Thoracic aorta (tissue), 2 donors: ENCODE results near the gene OR51V1. TPM values are rescaled to one million over a fixed set of nuclear protein-coding genes. Genes with fewer than 3 reads are reported as not detected.
"Not testable (repeated sequence)": the region's sequence is repeated elsewhere in the genome, so short reads cannot be mapped to it uniquely, and the experiment has no call there.

Experiments
- ATAC-seq: fragments of 150-250 bp; one replicate; pipeline ENCODE4 v1.8.0; 2017; ENCODE audit warnings: low read depth; ENCODE audit not compliant: insufficient number of reproducible peaks, low FRiP score
- DNase-seq: peaks from one replicate; pipeline ENCODE4 v3.0.0-alpha.2; 2020; ENCODE audit warnings: low spot score
- H3K27ac ChIP-seq, 2 donors: fragments of 200-600 bp; sonication (generic); 1 replicate in 1 of 2; 2 replicates in 1 of 2; pipeline ENCODE4 v1.5.1; 2016; ENCODE audit warnings: mild to moderate bottlenecking in 2 of 2, moderate library complexity in 2 of 2
- H3K27me3 ChIP-seq: fragments of 200-600 bp; sonication (generic); replicated peaks from 2 replicates; pipeline ENCODE4 v1.6.0; 2016; ENCODE audit warnings: mild to moderate bottlenecking; ENCODE audit not compliant: insufficient read depth
- H3K36me3 ChIP-seq: fragments of 200-600 bp; sonication (generic); one replicate; pipeline ENCODE4 v1.5.1; 2016
- H3K4me1 ChIP-seq, 2 donors: fragments of 200-600 bp; sonication (generic); 1 replicate in 1 of 2; 2 replicates in 1 of 2; pipeline versions ENCODE4 v1.5.1 to v1.6.0; 2016; ENCODE audit warnings: low read depth in 2 of 2, mild to moderate bottlenecking in 1 of 2; ENCODE audit not compliant: control insufficient read depth in 1 of 2
- H3K4me3 ChIP-seq: fragments of 200-600 bp; sonication (generic); 2 replicates; pipeline ENCODE4 v1.5.1; 2016; ENCODE audit warnings: mild to moderate bottlenecking
- H3K9me3 ChIP-seq: fragments of 200-600 bp; sonication (generic); 2 replicates; pipeline ENCODE4 v1.5.1; 2016
- total RNA-seq, 2 donors: library from RNA; depleted of rRNA; stranded (reverse); fragments of >200 nt; gene quantifications; one replicate each; pipeline versions ENCODE4 v1.1.0 to v1.2.3, GENCODE V29; 2016
- TF ChIP-seq, protein P1 (sequence below): fragments of 200-600 bp; sonication (generic); IDR thresholded peaks from one replicate; pipeline ENCODE4 v1.5.1; 2019; ENCODE audit warnings: antibody characterized with exemption

The OR51V1 gene
- total RNA-seq, 2 donors from 2014 or later = not detected

- ATAC-seq (no peak), DNase-seq (no peak)
- Histone ChIP-seq H3K4me3 (no peak overlapping the region), H3K27me3 (no peaks in the 10 kb centered on the region), H3K36me3 (no peaks in the 10 kb centered on the region), H3K27ac (no peak overlapping the region), H3K9me3 (no peaks in the 10 kb centered on the region), H3K4me1 (no peaks in the 10 kb centered on the region)
- TF ChIP-seq, protein P1, sequence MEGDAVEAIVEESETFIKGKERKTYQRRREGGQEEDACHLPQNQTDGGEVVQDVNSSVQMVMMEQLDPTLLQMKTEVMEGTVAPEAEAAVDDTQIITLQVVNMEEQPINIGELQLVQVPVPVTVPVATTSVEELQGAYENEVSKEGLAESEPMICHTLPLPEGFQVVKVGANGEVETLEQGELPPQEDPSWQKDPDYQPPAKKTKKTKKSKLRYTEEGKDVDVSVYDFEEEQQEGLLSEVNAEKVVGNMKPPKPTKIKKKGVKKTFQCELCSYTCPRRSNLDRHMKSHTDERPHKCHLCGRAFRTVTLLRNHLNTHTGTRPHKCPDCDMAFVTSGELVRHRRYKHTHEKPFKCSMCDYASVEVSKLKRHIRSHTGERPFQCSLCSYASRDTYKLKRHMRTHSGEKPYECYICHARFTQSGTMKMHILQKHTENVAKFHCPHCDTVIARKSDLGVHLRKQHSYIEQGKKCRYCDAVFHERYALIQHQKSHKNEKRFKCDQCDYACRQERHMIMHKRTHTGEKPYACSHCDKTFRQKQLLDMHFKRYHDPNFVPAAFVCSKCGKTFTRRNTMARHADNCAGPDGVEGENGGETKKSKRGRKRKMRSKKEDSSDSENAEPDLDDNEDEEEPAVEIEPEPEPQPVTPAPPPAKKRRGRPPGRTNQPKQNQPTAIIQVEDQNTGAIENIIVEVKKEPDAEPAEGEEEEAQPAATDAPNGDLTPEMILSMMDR = no peak
These were observed 22.2 kb downstream of the OR51V1 start for GRCh38 chr11:5178046-5178837.

DNA sequence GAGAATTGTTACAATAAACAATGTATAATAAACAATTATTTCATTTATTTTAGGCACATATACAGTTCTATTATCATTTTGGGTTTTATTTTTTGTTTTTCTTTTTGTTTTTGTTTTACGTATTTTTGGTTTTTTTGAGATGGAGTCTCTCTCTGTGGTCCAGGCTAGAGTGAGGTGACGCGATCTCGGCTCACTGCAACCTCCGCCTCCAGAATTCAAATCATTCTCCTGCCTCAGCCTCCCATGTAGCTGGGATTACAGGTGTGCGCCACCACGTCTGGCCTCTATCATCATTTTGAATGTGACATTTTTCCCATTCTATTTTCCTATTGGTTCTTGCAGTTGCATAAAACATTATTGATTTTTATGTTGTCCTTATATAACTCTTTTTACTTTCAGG is 25.5 kb downstream of the OR51V1 start:
- Histone ChIP-seq H3K27ac (no peak overlapping the region), H3K36me3 (no peaks in the 10 kb centered on the region), H3K27me3 (no peaks in the 10 kb centered on the region), H3K4me1 (no peaks in the 10 kb centered on the region), H3K9me3 (no peaks in the 10 kb centered on the region), H3K4me3 (no peak overlapping the region)
- ATAC-seq (no peak), DNase-seq (no peak)
- TF ChIP-seq, protein P1 = no peak

GRCh38 chr11:5171856-5172255 is 28.6 kb downstream of the OR51V1 start:
- H3K36me3 ChIP-seq = no peaks in the 10 kb centered on the region
- H3K27ac ChIP-seq = no peak overlapping the region
- DNase-seq = no peak
- no peak overlapping the region for H3K4me3 ChIP-seq
- ATAC-seq = no peak
- H3K9me3 ChIP-seq = no peaks in the 10 kb centered on the region
- TF ChIP-seq, protein P1 = no peak
- no peaks in the 10 kb centered on the region for H3K27me3 ChIP-seq
- no peaks in the 10 kb centered on the region for H3K4me1 ChIP-seq

DNA sequence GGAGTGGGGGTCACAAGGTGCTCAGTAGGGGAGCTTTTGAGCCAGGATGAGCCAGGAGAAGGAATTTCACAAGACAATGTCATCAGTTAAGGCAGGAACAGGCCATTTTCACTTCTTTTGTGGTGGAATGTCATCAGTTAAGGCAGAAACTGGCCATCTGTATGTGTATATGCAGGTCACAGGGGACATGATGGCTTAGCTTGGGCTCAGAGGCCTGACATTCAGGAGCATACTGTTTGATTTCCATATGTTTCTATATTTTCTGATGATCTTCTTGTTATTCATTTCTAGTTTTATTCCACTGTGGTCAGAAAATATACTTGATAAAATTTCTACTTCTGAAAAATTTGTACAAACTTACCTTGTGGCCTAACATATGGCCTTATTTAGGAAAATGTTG is 34.6 kb downstream of the OR51V1 start:
- not testable (repeated sequence) for H3K27me3 ChIP-seq, ATAC-seq, H3K9me3 ChIP-seq, H3K36me3 ChIP-seq, H3K4me1 ChIP-seq, H3K4me3 ChIP-seq, H3K27ac ChIP-seq, DNase-seq

DNA sequence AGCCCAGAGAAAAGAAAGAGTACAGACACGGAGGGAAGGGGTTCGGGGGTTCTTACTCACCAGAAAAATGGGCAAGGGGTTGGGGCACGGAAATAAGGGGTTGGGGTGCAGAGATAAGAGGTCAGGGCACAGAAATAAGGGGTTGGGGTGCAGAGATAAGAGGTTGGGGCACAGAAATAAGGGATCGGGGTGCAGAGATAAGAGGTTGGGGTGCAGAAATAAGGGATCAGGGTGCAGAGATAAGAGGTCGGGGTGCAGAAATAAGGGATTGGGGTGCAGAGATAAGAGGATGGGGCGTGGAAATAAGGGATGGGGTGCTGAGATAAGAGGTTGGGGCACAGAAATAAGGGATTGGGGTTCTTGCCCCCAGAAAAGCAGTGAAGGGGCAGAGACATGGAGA is 35.7 kb downstream of the OR51V1 start:
- not testable (repeated sequence) for ATAC-seq, H3K4me3 ChIP-seq, H3K4me1 ChIP-seq, H3K36me3 ChIP-seq, DNase-seq, H3K27me3 ChIP-seq, H3K9me3 ChIP-seq, H3K27ac ChIP-seq

DNA sequence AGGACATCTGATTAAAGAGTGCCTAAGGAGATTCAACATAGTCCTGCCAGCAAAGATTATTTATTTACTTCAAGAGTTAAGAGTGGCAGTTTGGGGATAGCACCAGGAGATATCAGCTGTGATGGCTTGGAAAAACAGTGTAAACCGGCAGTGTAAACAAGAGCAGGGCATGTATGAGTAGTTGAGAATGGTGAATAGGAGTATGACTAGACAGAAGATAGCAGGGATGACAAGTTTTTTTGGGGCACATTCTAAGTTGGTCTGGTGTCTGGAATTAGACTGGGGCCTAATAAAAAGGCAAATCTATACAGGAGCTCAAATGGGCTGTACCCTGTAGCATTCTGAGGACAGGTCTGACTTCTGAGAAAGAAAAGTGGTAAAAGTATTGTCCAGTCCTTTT is 39.4 kb downstream of the OR51V1 start:
- not testable (repeated sequence) for H3K36me3 ChIP-seq, H3K27ac ChIP-seq, H3K27me3 ChIP-seq, H3K4me3 ChIP-seq, DNase-seq, ATAC-seq, H3K4me1 ChIP-seq, H3K9me3 ChIP-seq

- not testable (repeated sequence) for H3K36me3 ChIP-seq, DNase-seq, H3K4me1 ChIP-seq
These were observed 40.3 kb downstream of the OR51V1 start for GRCh38 chr11:5160217-5160616.

More at GRCh38 chr11:5160217-5160616, 40.3 kb downstream of the OR51V1 start:
- not testable (repeated sequence) for H3K9me3 ChIP-seq, H3K27ac ChIP-seq, ATAC-seq, H3K27me3 ChIP-seq, H3K4me3 ChIP-seq
